ENCODE measurements around the gene MYO7A. TPM values are rescaled to one million over a fixed set of nuclear protein-coding genes. Genes with fewer than 3 reads are reported as not detected.

The MYO7A gene
- total RNA-seq, 4 donors from 2014 or later, result 0.15 to 4.0 (median 1.2) TPM

- intact Hi-C loops (cut with DNase I), result no loop called here
- no peak for DNase-seq
- no peak for TF ChIP-seq CTCF (IDR thresholded peaks at IDR 0.05)
- no peak for TF ChIP-seq POLR2A (IDR thresholded peaks at IDR 0.05)
- H3K9me3 ChIP-seq, result no peaks in the 10 kb centered on the region
- H3K36me3 ChIP-seq, result no peaks in the 10 kb centered on the region
- H3K4me1 ChIP-seq, result no peaks in the 10 kb centered on the region
- no peaks in the 10 kb centered on the region for H3K27me3 ChIP-seq
- no peak overlapping the region for H3K27ac ChIP-seq
- WGBS, 2 donors, result 80 to 85% methylated on average over 6 of the region's 6 CpGs
- H3K4me3 ChIP-seq, result no peak overlapping the region
Measured at GRCh38 chr11:77163271-77163670, 35.2 kb downstream of the MYO7A start.

GRCh38 chr11:77165066-77165465, 37.0 kb downstream of the MYO7A start:
- TF ChIP-seq CTCF (IDR thresholded peaks at IDR 0.05) (no peak), POLR2A (IDR thresholded peaks at IDR 0.05) (no peak)
- Histone ChIP-seq H3K9me3 (no peaks in the 10 kb centered on the region), H3K27me3 (no peaks in the 10 kb centered on the region), H3K27ac (no peak overlapping the region), H3K36me3 (no peaks in the 10 kb centered on the region), H3K4me3 (no peak overlapping the region), H3K4me1 (no peaks in the 10 kb centered on the region)
- 77 to 80% methylated on average over 4 to 5 of the region's 5 CpGs for WGBS, 2 donors
- no peak for DNase-seq
- intact Hi-C loops (cut with DNase I), result no loop called here

- intact Hi-C loops (cut with DNase I), result no loop called here
Measured at GRCh38 chr11:77166021-77166420, 38.0 kb downstream of the MYO7A start.

GRCh38 chr11:77167111-77167626, 39.1 kb downstream of the MYO7A start:
- H3K27ac ChIP-seq, result no peak overlapping the region
- peaks cover 0 to 6% (median 0%) of the 10 kb centered on the region in 3 donors for H3K4me1 ChIP-seq
- no peaks in the 10 kb centered on the region for H3K9me3 ChIP-seq
- no peaks in the 10 kb centered on the region for H3K36me3 ChIP-seq
- no peak for TF ChIP-seq CTCF (IDR thresholded peaks at IDR 0.05)
- intact Hi-C loops (cut with DNase I), result no loop called here
- 66 to 83% methylated on average over 5 to 8 of the region's 9 CpGs for WGBS, 2 donors
- H3K27me3 ChIP-seq, result no peaks in the 10 kb centered on the region
- H3K4me3 ChIP-seq, result no peak overlapping the region
- no peak for DNase-seq

More at GRCh38 chr11:77166021-77166420, 38.0 kb downstream of the MYO7A start:
- TF ChIP-seq CTCF (IDR thresholded peaks at IDR 0.05), result no peak
- no peak for TF ChIP-seq POLR2A (IDR thresholded peaks at IDR 0.05)
- Histone ChIP-seq H3K36me3 (no peaks in the 10 kb centered on the region), H3K27me3 (no peaks in the 10 kb centered on the region), H3K4me3 (no peak overlapping the region), H3K9me3 (no peaks in the 10 kb centered on the region), H3K4me1 (no peaks in the 10 kb centered on the region), H3K27ac (no peak overlapping the region)
- no peak for DNase-seq
- 93% methylated on average over 2 of the region's 8 CpGs; no CpG with 5 or more reads in 1 of the 2 donors for WGBS, 2 donors

- no peak for TF ChIP-seq POLR2A (IDR thresholded peaks at IDR 0.05)
- TF ChIP-seq CTCF (IDR thresholded peaks at IDR 0.05), result no peak
- H3K4me1 ChIP-seq, result peaks cover 0 to 13% (median 0%) of the 10 kb centered on the region in 3 donors
- no peaks in the 10 kb centered on the region for H3K27me3 ChIP-seq
- H3K27ac ChIP-seq, result no peak overlapping the region
- DNase-seq, result no peak
- no peak overlapping the region for H3K4me3 ChIP-seq
- H3K36me3 ChIP-seq, result no peaks in the 10 kb centered on the region
- intact Hi-C loops (cut with DNase I), result no loop called here
- WGBS, 2 donors, result 80 to 93% methylated on average over 7 of the region's 8 CpGs
- no peaks in the 10 kb centered on the region for H3K9me3 ChIP-seq
Measured at GRCh38 chr11:77167791-77168190, 39.7 kb downstream of the MYO7A start.
